Testis (tissue), 3 donors: Measurements from ENCODE around the gene EPS15. TPM values are rescaled to one million over a fixed set of nuclear protein-coding genes. Genes with fewer than 3 reads are reported as not detected.
"Not testable (repeated sequence)": the region's sequence is repeated elsewhere in the genome, so short reads cannot be mapped to it uniquely, and the experiment has no call there.

Experiments
- DNase-seq: peaks from one replicate; pipeline ENCODE4 v3.0.0-alpha.2; 2019
- H3K27ac ChIP-seq, 2 donors: fragments of 200-600 bp; sonication (generic); one replicate each; pipeline ENCODE4 v1.5.1; 2019
- H3K27me3 ChIP-seq: fragments of 200-600 bp; sonication (generic); one replicate; pipeline ENCODE4 v1.5.1; 2019
- H3K36me3 ChIP-seq: fragments of 200-600 bp; sonication (generic); one replicate; pipeline ENCODE4 v1.5.1; 2017; ENCODE audit warnings: low read depth; ENCODE audit errors: missing control alignments
- H3K4me1 ChIP-seq: fragments of 200-600 bp; sonication (generic); one replicate; pipeline ENCODE4 v1.5.1; 2019
- H3K4me3 ChIP-seq, 2 donors: fragments of 200-600 bp; sonication (generic); one replicate each; pipeline ENCODE4 v1.5.1; 2017 to 2019
- H3K9me3 ChIP-seq: fragments of 200-600 bp; sonication (generic); one replicate; pipeline ENCODE4 v1.5.1; 2017
- CTCF ChIP-seq, 3 experiments: fragments of 450-650 bp in 2 of 3; fragments of 200-600 bp in 1 of 3; sonication (generic) in 1 of 3; IDR thresholded peaks; one replicate each; pipeline ENCODE4 v1.5.1; 2016 to 2019; ENCODE audit warnings: antibody characterized with exemption in 3 of 3, mild to moderate bottlenecking in 2 of 3, moderate library complexity in 1 of 3
- POLR2A ChIP-seq: fragments of 450-650 bp; IDR thresholded peaks from one replicate; pipeline ENCODE4 v1.6.1; 2017; ENCODE audit warnings: antibody characterized with exemption, mild to moderate bottlenecking, moderate library complexity
- WGBS, 2 donors: methylation state at CpG; one replicate each; pipeline ENCODE4 v1.1.5; 2018; 5-methylcytosine and 5-hydroxymethylcytosine counted together
- intact Hi-C: fragments of 100-400 bp; cut with DNase I; formaldehyde crosslinking; loops from one replicate; pipeline ENCODE4 v1.15.1; 2023; ENCODE audit warnings: low total_unique reads
- polyA plus RNA-seq: library from polyadenylated mRNA; stranded (reverse); fragments of 350-450 nt; fragmentation: Illumina TruSeq; extraction: RNeasy Lipid Tissue Mini Kit (QIAGEN cat#74804); gene quantifications from one replicate; pipeline ENCODE4 v1.2.3, GENCODE V29; 2014; ENCODE audit warnings: low read depth, low replicate concordance; ENCODE audit not compliant: insufficient read depth
- total RNA-seq, 2 donors: library from RNA; depleted of rRNA; stranded (reverse); fragments of >200 nt; gene quantifications; one replicate each; pipeline ENCODE4 v1.2.3, GENCODE V29; 2016

Gene EPS15
- total and polyA plus RNA-seq, 3 donors from 2014 or later, result 77.2 to 127 (median 108) TPM

DNA sequence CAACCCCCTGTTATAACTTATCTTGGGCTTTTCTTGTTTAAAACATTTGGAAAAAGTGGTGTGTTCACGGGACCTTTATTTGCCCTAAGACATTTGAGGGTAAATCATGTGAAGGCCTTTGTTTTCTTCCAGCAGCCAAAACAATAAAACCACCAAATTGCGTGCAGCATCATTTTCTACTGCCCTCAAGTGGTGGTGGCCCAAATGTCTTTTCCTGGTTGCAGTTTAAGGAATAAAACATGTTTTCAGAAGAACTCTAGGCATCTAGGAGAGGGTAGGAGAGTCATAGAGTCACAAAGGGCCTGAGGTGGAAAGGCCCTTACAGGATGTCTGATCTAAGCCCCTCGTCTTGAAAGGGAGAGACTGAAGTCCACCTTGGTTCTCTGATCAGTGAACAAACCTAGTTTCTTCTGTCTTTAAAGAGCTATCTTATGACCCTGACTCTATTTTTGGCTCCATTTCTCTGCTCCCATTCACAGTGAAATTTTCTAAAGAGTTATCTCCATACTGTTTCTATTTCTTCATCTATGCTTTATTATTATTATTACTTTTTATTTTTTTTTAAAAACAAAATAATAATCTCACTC is 16.0 kb upstream of the EPS15 start:
- H3K27ac ChIP-seq, result peak overlapping the region in 1 of 2 donors; percentile 9
- peaks cover 6% of the 10 kb centered on the region for H3K4me1 ChIP-seq
- intact Hi-C loops, result no loop called here
- TF ChIP-seq POLR2A, result no peak
- TF ChIP-seq CTCF (IDR thresholded peaks at IDR 0.05), result peak; percentile 55 to 79 (median 70)
- 22 to 24% methylated on average over 3 of the region's 3 CpGs for WGBS, 2 donors
- H3K36me3 ChIP-seq, result no peaks in the 10 kb centered on the region
- peak; percentile 77 for DNase-seq
- no peaks in the 10 kb centered on the region for H3K27me3 ChIP-seq
- no peak overlapping the region for H3K4me3 ChIP-seq
- H3K9me3 ChIP-seq, result no peaks in the 10 kb centered on the region

DNA sequence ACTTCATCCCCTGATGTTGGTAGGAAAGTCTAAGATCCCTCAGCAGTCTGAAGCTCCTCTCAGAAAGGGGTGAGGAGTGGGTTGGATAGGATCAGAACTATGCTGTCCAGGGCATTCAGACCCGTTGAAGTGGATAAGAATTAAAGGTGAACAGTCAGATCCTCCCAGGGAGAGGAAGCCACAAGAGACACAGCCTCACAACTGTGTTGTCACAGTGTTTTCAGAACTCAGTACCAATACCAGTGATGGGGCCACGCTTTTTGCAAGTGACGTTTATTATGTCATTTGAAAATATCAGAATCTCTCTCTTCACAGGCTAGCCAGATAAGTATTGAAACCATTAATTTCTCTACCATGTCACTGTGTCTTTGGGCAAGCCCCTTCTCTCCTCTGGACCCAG is 15.4 kb upstream of the EPS15 start:
- Histone ChIP-seq H3K9me3 (no peaks in the 10 kb centered on the region), H3K36me3 (no peaks in the 10 kb centered on the region), H3K4me1 (peaks cover 6% of the 10 kb centered on the region), H3K27ac (peak overlapping the region in 1 of 2 donors; percentile 9), H3K4me3 (no peak overlapping the region), H3K27me3 (no peaks in the 10 kb centered on the region)
- no peak for TF ChIP-seq CTCF (IDR thresholded peaks at IDR 0.05)
- no peak for TF ChIP-seq POLR2A
- no peak for DNase-seq
- 57 to 59% methylated on average over 3 of the region's 3 CpGs for whole genome bisulfite sequencing, 2 donors
- intact Hi-C loops, result no loop called here

DNA sequence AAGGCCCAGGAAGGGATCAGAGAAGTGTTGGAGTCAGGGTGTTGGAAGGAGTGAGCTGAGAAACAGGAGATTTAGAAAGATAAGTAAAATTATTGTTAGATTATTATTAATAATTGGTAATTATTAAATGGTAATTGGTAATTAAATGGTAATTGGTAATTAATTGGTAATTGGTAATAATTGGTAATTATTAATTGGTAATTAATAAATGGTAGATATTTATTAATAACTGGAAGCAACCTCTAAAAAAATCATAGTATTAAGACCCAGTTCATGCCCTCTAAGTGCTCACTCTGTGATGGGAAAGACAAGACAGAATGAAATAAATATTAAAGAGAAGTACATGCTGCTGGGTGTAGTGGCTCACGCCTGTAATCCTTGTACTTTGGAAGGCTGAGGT is 13.8 kb upstream of the EPS15 start:
- Histone ChIP-seq H3K27ac (no peak overlapping the region), H3K27me3 (no peaks in the 10 kb centered on the region), H3K4me1 (peaks cover 6% of the 10 kb centered on the region), H3K9me3 (no peaks in the 10 kb centered on the region), H3K4me3 (no peak overlapping the region), H3K36me3 (no peaks in the 10 kb centered on the region)
- no peak for TF ChIP-seq CTCF (IDR thresholded peaks at IDR 0.05)
- no peak for TF ChIP-seq POLR2A
- 94 to 100% methylated on average over 1 of the region's 1 CpG for whole genome bisulfite sequencing, 2 donors
- DNase-seq, result no peak
- intact Hi-C loops, result no loop called here

DNA sequence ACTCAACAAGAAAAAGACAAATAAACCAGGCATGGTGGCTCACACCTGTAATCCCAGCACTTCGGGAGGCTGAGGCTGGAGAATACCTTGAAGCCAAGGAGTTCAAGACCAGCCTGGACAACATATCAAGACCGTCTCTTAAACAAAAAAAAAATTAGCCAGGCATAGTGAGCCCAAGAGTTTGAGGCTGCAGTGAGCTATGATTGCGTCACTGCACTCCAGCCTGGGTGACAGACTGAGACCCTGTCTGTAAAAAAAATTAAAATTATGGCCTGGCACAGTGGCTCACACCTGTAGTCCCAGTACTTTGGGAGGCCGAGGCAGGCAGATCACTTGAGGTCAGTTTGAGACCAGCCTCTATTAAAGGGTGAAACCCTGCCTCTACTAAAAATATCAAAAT is 11.4 kb upstream of the EPS15 start:
- H3K4me1 ChIP-seq, DNase-seq: not testable (repeated sequence)
- WGBS, 2 donors, result 92 to 96% methylated on average over 4 of the region's 4 CpGs

GRCh38 chr1:51527144-51527543 is 8.1 kb upstream of the EPS15 start:
- intact Hi-C loops, result loop anchor here (10.0 kb wide), 1 partner anchor 232 kb away; no protein-coding TSS in a partner anchor
- TF ChIP-seq CTCF (IDR thresholded peaks at IDR 0.05), result no peak
- TF ChIP-seq POLR2A, result no peak

More for the DNA sequence above, 11.4 kb upstream of the EPS15 start:
- H3K27me3 ChIP-seq, H3K36me3 ChIP-seq, H3K4me3 ChIP-seq, H3K27ac ChIP-seq, intact Hi-C loops, H3K9me3 ChIP-seq: not testable (repeated sequence)

More at GRCh38 chr1:51527144-51527543, 8.1 kb upstream of the EPS15 start:
- DNase-seq, result no peak
- H3K27me3 ChIP-seq, result no peaks in the 10 kb centered on the region
- no peak overlapping the region for H3K27ac ChIP-seq
- no peaks in the 10 kb centered on the region for H3K9me3 ChIP-seq
- no peaks in the 10 kb centered on the region for H3K36me3 ChIP-seq
- H3K4me3 ChIP-seq, result no peak overlapping the region
- H3K4me1 ChIP-seq, result no peaks in the 10 kb centered on the region
